Measurements from ENCODE around the gene VWA2. TPM values are rescaled to one million over a fixed set of nuclear protein-coding genes. Genes with fewer than 3 reads are reported as not detected.
"Not testable (repeated sequence)": the region's sequence is repeated elsewhere in the genome, so short reads cannot be mapped to it uniquely, and the experiment has no call there.

The VWA2 gene
- total RNA-seq, 4 donors from 2014 or later, result under 0.01 to 0.52 (median 0.17) TPM

- H3K9me3 ChIP-seq, result no peaks in the 10 kb centered on the region
- H3K36me3 ChIP-seq, result peaks cover 0 to 13% (median 0%) of the 10 kb centered on the region in 4 donors
- H3K27ac ChIP-seq (replicated peaks in 1 of 4), result peak overlapping the region in 3 of 4 donors; percentile 27 to 41 (median 29)
- intact Hi-C loops (cut with DNase I), result no loop called here
- DNase-seq (ENCODE audit: extremely low spot score), result no peak
- H3K4me3 ChIP-seq, result no peak overlapping the region
- 59% methylated on average over 2 of the region's 6 CpGs for WGBS
- H3K4me1 ChIP-seq, result peaks cover 19 to 51% (median 30%) of the 10 kb centered on the region in 4 donors
- TF ChIP-seq POLR2AphosphoS5 (IDR thresholded peaks at IDR 0.05) (no peak), POLR2A (IDR thresholded peaks at IDR 0.05; ENCODE audit: low read depth) (no peak)
- no peaks in the 10 kb centered on the region for H3K27me3 ChIP-seq
Measured at GRCh38 chr10:114328874-114329273, 89.8 kb downstream of the VWA2 start.

- Histone ChIP-seq H3K27ac (replicated peaks in 1 of 4) (peak overlapping the region in 3 of 4 donors; percentile 16 to 41 (median 29)), H3K36me3 (peaks cover 0 to 13% (median 0%) of the 10 kb centered on the region in 4 donors), H3K4me3 (no peak overlapping the region), H3K9me3 (no peaks in the 10 kb centered on the region), H3K4me1 (peaks cover 19 to 59% (median 34%) of the 10 kb centered on the region in 4 donors), H3K27me3 (no peaks in the 10 kb centered on the region)
- no peak for DNase-seq (ENCODE audit: extremely low spot score)
- intact Hi-C loops (cut with DNase I), result no loop called here
- TF ChIP-seq POLR2AphosphoS5 (IDR thresholded peaks at IDR 0.05) (no peak), CTCF (IDR thresholded peaks at IDR 0.05) (no peak), EP300 (IDR thresholded peaks at IDR 0.05) (no peak), POLR2A (IDR thresholded peaks at IDR 0.05; ENCODE audit: low read depth) (no peak)
- WGBS, result 54% methylated on average over 7 of the region's 10 CpGs
Measured at GRCh38 chr10:114329634-114330365, 90.7 kb downstream of the VWA2 start.

DNA sequence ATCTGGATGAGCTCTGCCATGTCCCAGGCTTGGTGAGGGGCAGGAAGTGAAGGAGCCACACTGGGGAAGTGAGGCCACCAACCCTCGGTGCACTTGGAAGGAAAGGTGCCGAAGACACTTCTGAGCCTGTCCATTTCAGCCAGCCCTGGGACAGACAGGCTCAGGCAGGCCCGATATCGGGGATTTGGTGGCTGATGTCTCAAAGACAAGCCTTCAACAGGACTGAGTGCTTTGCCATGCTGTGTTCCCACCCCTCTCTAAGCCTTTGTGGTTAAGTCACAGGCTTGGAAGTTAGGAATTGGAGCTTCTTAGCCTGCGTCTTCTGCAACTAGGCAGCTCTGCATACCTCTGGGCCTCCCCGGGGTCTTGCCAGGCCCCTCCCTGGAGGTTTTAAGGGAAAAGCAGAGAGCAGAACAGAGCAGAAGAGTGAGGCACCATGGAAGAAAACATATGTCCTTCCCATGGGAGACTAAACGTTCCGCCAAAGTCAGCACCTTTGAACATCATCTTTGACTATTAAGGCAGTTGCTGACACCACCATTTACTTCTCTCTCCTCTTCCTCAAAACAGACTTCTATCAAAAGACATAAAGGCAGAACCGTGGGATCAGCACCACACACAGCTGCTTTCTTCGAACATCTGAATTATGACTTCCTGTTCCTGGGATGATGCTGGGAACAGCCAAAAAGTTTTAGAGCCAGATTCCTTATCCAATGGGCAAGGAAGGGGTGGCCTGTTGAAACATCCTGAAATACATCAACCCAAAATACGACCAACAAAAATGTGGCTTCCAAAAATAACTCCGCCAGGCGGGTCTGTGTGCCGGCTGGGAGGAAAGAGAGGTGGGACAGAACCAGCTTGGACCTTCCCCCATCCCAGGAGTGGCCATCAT, 93.5 kb downstream of the VWA2 start:
- H3K4me1 ChIP-seq, result peaks cover 19 to 55% (median 34%) of the 10 kb centered on the region in 4 donors

DNA sequence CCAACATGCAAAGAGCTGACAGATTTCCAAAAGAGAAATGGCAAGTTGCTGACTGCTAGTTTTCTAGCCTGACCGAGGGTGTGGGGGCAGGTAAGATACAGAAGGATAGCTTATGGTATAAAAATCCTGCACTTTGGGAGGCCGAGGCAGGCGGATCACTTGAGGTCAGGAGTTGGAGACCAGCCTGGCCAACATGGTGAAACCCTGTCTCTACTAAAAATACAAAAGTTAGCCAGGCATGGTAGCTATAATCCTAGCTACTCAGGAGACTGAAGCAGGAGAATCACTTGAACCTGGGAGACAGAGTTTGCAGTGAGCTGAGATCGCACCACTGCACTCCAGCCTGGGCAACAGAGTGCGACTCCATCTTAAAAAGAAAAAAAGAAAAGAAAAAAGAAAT, 94.4 kb downstream of the VWA2 start:
- 88% methylated on average over 5 of the region's 5 CpGs for WGBS
- Histone ChIP-seq H3K27ac (replicated peaks in 1 of 4) (peak overlapping the region in 2 of 4 donors; percentile 30 to 69), H3K36me3 (peaks cover 0 to 20% (median 0%) of the 10 kb centered on the region in 4 donors), H3K4me1 (peaks cover 13 to 46% (median 31%) of the 10 kb centered on the region in 4 donors)
- H3K9me3 ChIP-seq; intact Hi-C loops (cut with DNase I); H3K27me3 ChIP-seq; H3K4me3 ChIP-seq; DNase-seq (ENCODE audit: extremely low spot score): not testable (repeated sequence)

More for the DNA sequence above, 93.5 kb downstream of the VWA2 start:
- no peak for DNase-seq (ENCODE audit: extremely low spot score)
- peak in 1 of 2 donors; percentile 20 for TF ChIP-seq POLR2AphosphoS5 (IDR thresholded peaks at IDR 0.05)
- no peak for TF ChIP-seq CTCF (IDR thresholded peaks at IDR 0.05)
- TF ChIP-seq POLR2A (IDR thresholded peaks at IDR 0.05; ENCODE audit: low read depth), result no peak
- TF ChIP-seq EP300 (IDR thresholded peaks at IDR 0.05), result no peak
- Histone ChIP-seq H3K36me3 (peaks cover 0 to 20% (median 0%) of the 10 kb centered on the region in 4 donors), H3K27ac (replicated peaks in 1 of 4) (peak overlapping the region; percentile 30 to 69 (median 39)), H3K9me3 (no peaks in the 10 kb centered on the region), H3K27me3 (no peaks in the 10 kb centered on the region), H3K4me3 (no peak overlapping the region)
- 51% methylated on average over 14 of the region's 14 CpGs for WGBS
- intact Hi-C loops (cut with DNase I), result no loop called here

DNA sequence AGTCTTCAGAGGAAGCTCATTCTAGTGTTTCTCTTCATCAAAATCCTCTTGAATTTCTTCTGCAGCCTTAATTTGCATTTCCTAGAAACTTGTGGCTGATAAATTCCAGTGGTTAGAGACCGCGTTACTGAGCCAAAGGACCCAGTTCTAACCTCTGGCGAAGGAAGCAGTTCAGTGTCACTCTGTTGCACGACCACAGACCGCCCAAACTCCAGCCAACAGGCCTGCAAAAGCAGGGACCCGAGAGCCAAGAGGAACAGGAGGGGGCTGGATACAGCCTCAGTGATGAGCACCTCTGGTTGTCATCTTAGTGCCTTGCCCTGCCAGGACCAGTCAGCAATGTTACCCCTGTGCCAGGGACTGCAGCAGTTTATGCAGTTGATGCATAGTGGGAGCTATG, 95.2 kb downstream of the VWA2 start:
- DNase-seq (ENCODE audit: extremely low spot score), result no peak
- TF ChIP-seq CTCF (IDR thresholded peaks at IDR 0.05) (no peak), POLR2A (IDR thresholded peaks at IDR 0.05; ENCODE audit: low read depth) (no peak), EP300 (IDR thresholded peaks at IDR 0.05) (no peak), POLR2AphosphoS5 (IDR thresholded peaks at IDR 0.05) (no peak)
- no peaks in the 10 kb centered on the region for H3K27me3 ChIP-seq
- peaks cover 4 to 38% (median 23%) of the 10 kb centered on the region in 4 donors for H3K4me1 ChIP-seq
- no peak overlapping the region for H3K27ac ChIP-seq (replicated peaks in 1 of 4)
- WGBS, result 51% methylated on average over 6 of the region's 6 CpGs
- intact Hi-C loops (cut with DNase I), result no loop called here
- H3K9me3 ChIP-seq, result no peaks in the 10 kb centered on the region
- H3K36me3 ChIP-seq, result peaks cover 0 to 24% (median 0%) of the 10 kb centered on the region in 4 donors
- no peak overlapping the region for H3K4me3 ChIP-seq
